HTR-8/SVneo (cell line): ENCODE measurements around the gene SDHA.

ENCODE experiments used
- DNase-seq: peaks from one replicate; pipeline ENCODE4 v3.0.0; 2011; ENCODE audit warnings: low spot score, mixed read lengths; ENCODE audit not compliant: insufficient read length
- FAIRE-seq: peaks from 2 replicates; lab custom pipeline; 2011; peaks lifted over from hg19 to GRCh38; lab: Jason Lieb, UNC

The SDHA gene

DNA sequence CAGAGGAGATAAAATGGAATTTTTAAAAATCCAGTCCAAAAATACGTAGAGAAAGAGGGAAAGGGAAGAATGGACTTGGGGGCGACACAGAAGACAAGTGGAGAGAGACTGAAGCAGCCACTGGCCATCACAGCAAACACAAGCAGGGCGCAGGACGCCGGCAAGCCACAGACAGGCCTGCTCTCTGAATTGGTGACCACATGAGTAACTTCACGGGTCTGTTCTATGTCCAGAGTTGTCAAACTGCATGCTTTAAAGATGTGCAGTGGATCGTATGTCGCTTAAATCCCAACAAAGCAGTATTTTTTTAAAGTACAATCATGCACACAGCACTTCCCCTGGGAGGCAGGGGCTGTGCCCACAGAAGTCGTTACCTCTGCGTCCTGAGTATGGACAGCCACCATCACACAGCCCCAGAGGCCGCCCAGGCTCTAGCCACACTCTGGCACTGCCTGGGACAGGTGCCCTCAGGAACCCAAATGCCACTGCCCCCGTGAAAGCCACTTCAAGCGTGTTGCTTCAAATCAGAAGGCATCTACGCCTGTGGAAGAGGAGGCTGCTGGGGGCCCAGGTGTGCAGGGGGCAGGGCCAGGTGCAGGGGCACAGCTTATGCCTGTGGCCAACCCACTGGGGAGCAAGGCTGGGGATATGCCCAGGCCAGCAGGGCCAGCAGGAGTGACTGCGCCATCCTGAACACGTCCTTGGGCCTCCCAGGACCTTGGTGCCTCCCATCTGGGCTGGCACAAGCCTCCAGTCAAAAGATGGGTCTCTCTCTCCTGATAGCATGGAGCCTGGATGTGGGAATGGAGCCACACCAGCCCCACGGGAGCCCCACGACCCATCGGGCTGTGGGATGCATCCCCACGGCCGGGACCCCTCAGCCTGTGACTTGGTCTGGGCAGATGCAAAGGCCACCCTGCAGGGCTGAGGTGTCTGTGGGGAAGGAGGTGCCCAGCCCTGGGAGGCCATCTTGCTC is 32.7 kb upstream of the SDHA start:
- FAIRE-seq (no peak), DNase-seq (no peak)

DNA sequence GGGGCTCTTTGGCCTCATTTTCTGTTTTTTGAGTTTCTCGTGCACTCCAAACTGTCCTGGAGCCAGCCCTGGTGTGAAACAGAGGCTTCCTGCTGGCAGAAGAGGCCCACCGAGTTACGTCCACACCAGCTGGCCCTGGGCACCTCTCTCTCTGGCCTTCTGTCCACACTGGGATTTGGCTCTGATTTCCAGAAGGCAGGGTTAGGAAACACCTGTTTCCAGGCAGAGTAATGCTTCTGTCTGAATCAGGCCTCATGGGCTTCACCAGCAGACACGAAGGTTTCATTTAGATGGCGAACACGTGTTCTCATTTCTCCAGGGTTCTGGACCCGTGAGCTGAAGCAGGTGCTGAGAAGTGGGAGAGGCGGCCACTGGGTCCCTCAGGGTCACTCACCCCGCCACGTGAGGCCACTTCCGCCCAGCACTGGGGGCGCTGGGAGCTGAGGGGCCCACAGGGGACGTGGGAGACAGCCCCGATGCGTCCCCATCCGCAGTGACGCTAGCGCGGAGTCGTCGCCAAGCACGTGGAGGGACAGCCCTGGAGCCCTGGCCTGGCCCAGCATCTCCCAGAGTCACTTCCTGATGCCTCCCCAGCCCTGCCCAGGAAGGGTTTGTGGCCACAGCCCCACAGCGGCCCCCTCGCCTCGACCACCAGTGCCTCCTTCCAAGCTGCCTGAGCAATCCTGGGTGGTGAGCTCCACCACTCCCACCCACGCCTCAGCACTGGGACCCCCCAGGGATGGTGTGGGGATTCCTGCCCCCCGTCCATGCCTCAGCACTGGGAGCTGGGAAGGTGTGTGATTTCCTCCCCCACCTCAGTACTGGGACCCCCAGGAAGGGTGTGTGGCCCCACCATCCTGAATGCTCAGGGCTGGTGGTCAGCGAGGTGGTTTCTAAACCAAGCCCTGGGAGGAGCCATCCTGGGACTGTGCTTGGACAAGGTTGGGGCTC is 31.8 kb upstream of the SDHA start:
- no peak for FAIRE-seq
- no peak for DNase-seq

- DNase-seq (no peak), FAIRE-seq (no peak)
Observed at GRCh38 chr5:187042-187431, 31.1 kb upstream of the SDHA start.

DNA sequence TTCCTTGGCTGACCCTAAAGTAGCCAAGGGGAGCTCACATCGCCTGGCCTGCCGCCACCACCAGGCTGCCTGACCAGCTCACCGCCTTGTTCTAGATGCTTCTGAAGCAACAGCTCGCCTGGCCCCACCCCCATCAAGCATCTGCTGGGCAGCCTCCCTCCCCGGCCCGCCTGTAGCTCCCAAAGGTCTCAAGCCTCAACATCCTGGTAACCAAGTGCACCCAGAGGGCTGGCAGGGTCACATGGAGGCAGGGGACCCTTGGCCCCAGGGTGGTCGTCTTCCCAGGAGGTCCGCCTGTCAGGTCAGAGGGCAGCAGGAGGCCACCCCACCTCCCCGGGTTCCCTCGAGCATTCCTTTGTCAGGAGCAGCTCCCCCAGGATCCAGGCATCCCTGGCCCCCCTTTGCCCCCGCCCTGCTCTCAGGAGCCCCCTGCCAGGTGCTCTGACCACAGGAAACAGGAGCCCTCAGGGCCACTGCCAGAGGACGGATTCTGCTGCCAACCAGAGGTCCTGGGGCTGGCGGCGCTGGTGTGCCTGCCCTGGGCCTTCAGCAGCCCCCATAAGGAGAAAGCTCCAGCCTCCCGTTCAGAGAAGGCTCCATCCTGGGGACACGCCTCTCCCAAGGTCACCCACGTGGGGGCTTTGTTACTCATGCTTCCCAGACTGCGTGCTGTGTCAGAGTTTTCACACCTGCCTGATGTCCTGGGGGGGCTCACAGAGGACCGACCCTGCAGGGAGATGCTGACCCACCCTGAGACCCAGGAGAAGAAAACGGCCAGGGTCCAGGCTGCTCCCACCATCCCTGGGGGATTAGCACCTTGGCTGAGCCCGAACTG is 30.3 kb upstream of the SDHA start:
- no peak for DNase-seq
- no peak for FAIRE-seq

DNA sequence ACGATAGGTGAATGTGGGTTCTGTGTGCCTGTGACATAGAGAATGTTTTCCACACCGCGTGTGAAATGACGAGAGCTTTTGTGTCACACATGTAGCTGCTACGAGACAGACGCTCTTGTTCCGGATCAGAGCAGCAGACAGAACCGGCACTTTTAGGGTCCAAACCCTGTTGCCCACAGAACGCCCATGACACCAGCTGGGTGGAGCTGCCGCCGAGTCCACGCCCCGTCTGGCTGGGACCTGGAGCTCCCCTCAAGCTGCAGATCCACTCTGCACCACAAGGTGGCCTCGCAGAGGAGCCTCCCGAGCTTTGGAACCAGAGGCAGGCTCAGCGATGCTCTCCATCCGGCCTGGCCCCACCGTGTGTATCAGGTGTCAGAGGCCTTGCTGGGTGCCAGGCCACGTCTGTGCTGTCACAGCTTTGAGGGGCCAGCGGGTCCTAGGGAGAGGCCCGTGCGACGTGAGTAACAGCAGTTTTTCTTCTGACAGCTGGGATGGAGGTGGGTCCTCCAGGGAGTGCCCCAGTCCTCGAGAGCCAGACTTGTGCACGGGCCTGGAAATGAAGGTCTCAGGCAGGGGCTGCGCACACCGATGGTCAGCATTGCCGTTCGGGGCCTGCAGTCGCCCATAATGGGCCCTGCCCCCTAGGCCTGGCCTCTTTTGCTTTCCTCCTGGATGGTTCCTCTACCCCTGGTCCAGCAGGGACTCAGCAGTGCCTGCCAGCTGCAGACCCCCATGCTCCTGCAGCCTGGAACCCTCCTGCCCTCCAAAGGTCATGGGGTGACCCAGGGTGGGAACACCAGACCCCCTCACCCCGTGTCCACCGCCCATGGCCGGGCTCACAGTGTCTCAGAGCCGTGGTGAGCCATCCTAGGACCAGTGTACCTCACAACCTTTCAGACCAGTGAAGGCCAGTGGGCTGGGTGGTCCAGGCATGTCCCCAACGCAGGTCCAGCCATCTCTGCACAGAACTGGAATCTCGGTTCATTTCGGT is 29.3 kb upstream of the SDHA start:
- DNase-seq, result peak; percentile 99
- FAIRE-seq, result peak; percentile 98

DNA sequence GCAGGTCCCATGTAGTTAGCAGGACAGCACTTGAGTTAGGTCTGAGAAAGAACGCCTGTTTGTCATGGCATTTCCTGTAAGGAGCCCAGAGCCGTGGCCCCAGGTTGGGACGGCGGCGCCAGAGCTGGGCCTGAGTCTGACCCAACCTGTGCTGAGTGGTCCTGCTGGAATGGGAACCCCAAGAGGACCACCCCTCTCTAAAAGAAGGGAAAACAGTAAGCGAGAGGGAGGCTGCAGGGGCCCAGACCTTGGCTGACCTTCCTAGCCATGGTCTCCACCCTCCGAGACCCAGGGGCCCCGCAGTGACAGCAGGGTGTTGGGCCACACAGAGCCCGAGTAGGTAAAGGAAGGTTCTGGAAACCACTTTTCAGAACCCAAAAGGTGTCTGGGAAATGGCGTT is 28.6 kb upstream of the SDHA start:
- FAIRE-seq (peak; percentile 4), DNase-seq (no peak)

- no peak for DNase-seq
- FAIRE-seq, result no peak
Observed at GRCh38 chr5:189976-190365, 28.1 kb upstream of the SDHA start.

GRCh38 chr5:190366-191035 is 27.6 kb upstream of the SDHA start:
- peak; percentile 75 for FAIRE-seq

DNA sequence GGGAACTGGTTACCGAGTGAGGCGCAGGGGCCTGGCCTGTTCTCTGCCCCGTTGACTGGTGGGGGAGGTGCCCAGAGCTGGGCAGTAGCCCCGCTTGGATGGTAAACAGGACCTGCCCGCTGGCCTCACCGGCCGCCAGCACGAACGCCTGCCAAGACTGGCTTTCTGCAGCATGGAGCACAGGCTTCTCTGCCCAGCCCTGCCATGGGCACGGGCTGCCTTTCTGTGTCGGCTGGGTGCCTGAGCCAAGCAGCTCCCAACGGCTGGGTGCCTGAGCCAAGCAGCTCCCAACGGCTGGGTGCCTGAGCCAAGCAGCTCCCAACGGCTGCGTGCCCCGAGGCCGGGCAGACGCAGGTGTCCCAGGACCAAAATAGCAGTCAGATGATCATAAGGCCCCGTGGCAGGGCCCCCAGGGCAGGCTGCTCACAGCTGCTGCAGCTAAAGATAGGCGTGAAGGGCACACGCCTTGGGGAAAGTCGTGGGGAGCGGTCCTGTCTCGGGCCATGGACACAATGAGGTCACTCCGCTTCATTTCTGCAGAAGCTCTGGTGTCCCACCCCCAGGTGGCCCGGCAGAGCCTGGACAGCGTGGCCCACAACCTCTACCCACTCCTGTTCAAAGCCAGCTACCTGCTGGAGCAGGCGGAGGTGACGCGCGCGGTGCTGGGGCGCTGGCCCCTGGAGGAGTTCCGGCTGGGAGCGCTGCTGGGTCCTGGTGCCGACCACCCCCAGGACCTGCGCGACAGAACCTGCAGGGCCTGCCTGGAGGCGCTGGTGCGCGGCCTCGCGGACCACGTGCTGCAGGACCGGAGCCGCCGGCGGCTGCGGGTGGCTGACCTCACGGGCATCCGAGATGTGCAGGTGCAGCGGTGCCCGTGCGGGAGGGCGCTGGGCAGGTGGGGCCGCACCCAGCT is 26.8 kb upstream of the SDHA start, which contains the start of gene LRRC14B:
TSS of gene LRRC14B (plus strand) at position 460 of the 913 bp plus-strand sequence. CDS start at position 504, 44 bp downstream.
- DNase-seq (no peak), FAIRE-seq (no peak)

More at GRCh38 chr5:190366-191035, 27.6 kb upstream of the SDHA start:
- no peak for DNase-seq

- DNase-seq, result no peak
- FAIRE-seq, result no peak
Observed at GRCh38 chr5:191949-192690, 26.0 kb upstream of the SDHA start.

DNA sequence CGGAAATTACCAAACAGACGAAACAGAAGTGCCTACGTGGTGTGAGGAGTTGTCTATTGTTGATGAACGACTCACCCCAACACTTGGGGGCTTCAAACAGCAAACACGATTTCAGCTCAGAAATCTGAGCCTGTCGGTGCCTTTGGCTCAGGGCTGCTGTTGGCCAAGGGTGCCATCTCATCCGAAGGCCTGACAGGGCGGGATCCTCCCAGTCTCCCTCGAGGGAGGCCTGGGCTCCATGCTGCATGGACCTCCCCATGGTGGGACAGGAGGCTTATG is 25.5 kb upstream of the SDHA start:
- DNase-seq, result no peak
- FAIRE-seq, result peak; percentile 48

DNA sequence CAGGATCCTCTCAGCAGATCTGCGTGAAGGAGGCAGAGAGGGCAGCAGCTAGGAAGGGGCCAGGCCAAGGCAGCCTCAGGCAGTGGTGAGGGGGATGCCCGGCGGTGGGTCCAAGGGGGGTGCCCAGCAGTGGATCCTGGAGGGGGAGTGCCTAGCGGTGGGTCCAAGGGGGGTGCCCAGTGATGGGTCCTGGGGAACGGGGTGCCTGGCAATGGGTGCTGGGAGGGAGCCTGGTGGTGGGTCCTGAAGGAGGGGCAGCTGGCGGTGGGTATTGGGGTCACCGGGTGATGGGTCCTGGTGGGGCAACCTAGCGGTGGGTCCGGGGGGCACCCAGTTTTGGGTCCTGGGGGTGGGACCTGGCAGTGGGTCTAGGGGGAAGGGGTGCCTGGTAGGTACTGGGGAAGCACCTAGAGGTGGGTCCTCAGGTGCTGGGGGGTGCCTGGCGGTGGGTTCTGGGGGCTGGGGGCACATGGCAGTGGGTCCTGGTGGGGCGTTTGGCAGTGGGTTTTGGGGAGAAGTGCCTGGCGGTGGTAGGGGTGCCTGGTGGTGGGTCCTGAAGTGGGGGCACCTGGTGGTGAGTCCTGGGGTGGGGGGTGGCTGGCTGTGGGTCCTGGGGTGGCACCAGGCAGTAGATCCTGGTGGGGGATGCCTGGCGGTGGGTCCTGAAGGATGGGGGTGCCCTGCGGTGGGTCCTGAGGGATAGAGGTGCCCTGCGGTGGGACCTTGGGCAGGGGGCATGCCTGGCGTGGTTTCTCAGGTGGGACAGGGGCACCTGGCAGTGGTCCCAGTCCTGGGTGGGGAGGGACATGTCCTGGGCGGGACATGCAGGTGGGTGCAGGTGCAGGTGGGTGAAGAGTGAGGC is 24.9 kb upstream of the SDHA start:
- FAIRE-seq, result no peak

DNA sequence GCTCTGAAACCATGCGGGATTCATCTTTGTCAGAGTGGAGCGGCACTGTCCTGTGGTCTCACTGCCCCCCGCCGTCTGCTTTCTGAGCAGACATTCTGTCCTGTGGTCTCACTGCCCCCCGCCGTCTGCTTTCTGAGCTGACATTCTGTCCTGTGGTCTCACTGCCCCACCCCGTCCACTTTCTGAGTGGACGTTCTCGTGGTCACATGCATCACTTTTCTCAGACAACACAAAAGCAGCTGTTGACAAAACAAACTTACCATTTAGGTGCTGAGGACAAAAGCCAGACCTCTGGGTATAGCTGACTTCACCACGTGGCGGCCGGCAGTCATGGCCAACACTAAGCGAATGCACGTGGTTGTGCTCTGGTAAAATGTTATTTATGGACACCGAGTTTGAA is 24.0 kb upstream of the SDHA start:
- DNase-seq (no peak), FAIRE-seq (peak; percentile 42)

More for the DNA sequence above, 24.9 kb upstream of the SDHA start:
- DNase-seq, result no peak

- FAIRE-seq, result no peak
- no peak for DNase-seq
Observed at GRCh38 chr5:194603-195209, 23.4 kb upstream of the SDHA start.

DNA sequence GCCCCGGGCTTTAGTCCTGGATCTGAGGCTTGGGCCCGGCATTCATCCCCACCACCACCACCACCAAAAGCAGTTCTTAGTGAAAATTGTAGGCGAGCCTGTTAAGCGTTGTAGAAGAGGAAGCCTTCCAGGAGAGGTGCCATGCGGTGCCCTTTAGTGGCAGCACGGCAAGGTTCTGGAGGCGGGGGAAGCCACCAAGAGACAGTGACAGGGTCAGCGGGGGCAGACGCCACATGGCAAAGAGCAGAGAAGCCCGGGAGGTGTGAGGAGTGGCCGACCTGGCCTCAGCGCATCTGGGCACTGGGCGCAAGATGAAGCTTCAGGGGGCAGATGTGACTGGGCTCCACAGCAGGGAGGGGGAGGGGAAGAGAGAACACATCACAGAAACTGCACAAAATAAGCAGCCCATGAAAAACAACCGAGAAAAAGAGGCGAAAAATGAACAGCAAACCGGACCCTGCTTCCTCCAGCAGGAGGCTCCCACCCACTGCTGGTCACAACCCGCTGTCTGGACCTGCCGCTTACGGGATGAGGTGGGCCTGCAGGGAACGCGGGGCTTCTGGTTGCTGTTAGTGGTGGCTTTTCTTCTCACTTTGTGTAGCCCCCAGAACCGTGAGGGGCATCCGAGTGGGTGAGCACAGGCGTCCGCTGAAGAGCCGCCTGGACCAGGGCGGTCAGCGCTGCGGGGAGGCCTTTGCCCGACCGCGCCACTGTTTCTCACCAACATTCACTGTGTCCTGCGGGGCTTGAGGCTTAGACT is 22.5 kb upstream of the SDHA start:
- DNase-seq (no peak), FAIRE-seq (peak; percentile 46)
